HepG2 (cell line): ENCODE data around the gene MYOF. TPM values are rescaled to one million over a fixed set of nuclear protein-coding genes. Genes with fewer than 3 reads are reported as not detected.

ENCODE experiments used
- ASH2L ChIP-seq: fragments of 300-600, 200-600 bp; sonication (generic); IDR thresholded peaks from 2 replicates; pipeline ENCODE4 v1.7.0; 2017; ENCODE audit warnings: low read depth, mild to moderate bottlenecking, moderate library complexity, mixed read lengths, low read length; ENCODE audit not compliant: insufficient read length
- GTF3A ChIP-seq: sonication (generic); formaldehyde crosslinking; conservative IDR thresholded peaks from 2 replicates; pipeline ENCODE4 v1.4.0; 2020; ENCODE audit warnings: mild to moderate bottlenecking, missing genetic modification reagents
- HOXA5 ChIP-seq: sonication (generic); formaldehyde crosslinking; IDR thresholded peaks from 2 replicates; pipeline ENCODE4 v1.4.0; 2020; ENCODE audit warnings: missing genetic modification reagents
- POLR2AphosphoS2 ChIP-seq: IDR thresholded peaks from 2 replicates; pipeline ENCODE4 v1.6.1; 2011; ENCODE audit warnings: low read depth, low read length, improper control_type of control experiment
- SALL1 ChIP-seq: sonication (generic); formaldehyde crosslinking; IDR thresholded peaks from 2 replicates; pipeline ENCODE4 v1.8.0; 2022; ENCODE audit warnings: mild to moderate bottlenecking, missing genetic modification reagents
- SKI ChIP-seq: fragments of 450-650 bp; IDR thresholded peaks from one replicate; pipeline ENCODE4 v1.6.1; 2018; ENCODE audit warnings: mild to moderate bottlenecking; ENCODE audit not compliant: partially characterized antibody
- SYNCRIP ChIP-seq: fragments of 200-400 bp; formaldehyde crosslinking; IDR thresholded peaks from 2 replicates; pipeline ENCODE4 v1.6.1; 2018; ENCODE audit warnings: mild to moderate bottlenecking, low read depth, low read length; ENCODE audit not compliant: insufficient read depth
- ZNF33B ChIP-seq: sonication (generic); formaldehyde crosslinking; IDR thresholded peaks from 2 replicates; pipeline ENCODE4 v1.5.1; 2020; ENCODE audit warnings: mild to moderate bottlenecking, missing genetic modification reagents
- ZNF713 ChIP-seq: sonication (generic); formaldehyde crosslinking; IDR thresholded peaks from 2 replicates; pipeline ENCODE4 v1.4.0; 2020; ENCODE audit warnings: mild to moderate bottlenecking, missing genetic modification reagents
- ZSCAN31 ChIP-seq: sonication (generic); formaldehyde crosslinking; IDR thresholded peaks from 2 replicates; pipeline ENCODE4 v1.5.0; 2020; ENCODE audit warnings: low read depth, mild to moderate bottlenecking, missing genetic modification reagents
- polyA plus RNA-seq, 8 experiments: library from polyadenylated mRNA; depleted of rRNA in 3 of 8; stranded (reverse) in 7 of 8; unstranded in 1 of 8; fragments of >200 nt; fragmentation: Illumina TruSeq in 4 of 8; extraction: Trizol in 4 of 8; gene quantifications; 2 replicates each; pipeline versions ENCODE4 v1.2.1 to v1.2.3, GENCODE V29; 2011 to 2016; ENCODE audit warnings: low read depth in 4 of 8, missing spikeins in 1 of 8, mixed read lengths in 1 of 8; ENCODE audit not compliant: insufficient read depth in 1 of 8
- total RNA-seq, 5 experiments: library from RNA; depleted of rRNA; stranded (reverse); fragments of >200 nt; fragmentation: Illumina TruSeq; extraction: Trizol; gene quantifications; 2 replicates each; pipeline ENCODE4 v1.2.3, GENCODE V29; 2016; ENCODE audit warnings: low read depth in 1 of 5
- TF ChIP-seq, protein P1 (sequence below): fragments of 450-650 bp; IDR thresholded peaks from 2 replicates; pipeline ENCODE4 v1.6.1; 2016
- TF ChIP-seq, protein P2 (sequence below): IDR thresholded peaks from 2 replicates; pipeline ENCODE4 v1.6.1; 2016
- TF ChIP-seq, protein P3 (sequence below): sonication (generic); formaldehyde crosslinking; IDR thresholded peaks from 2 replicates; pipeline ENCODE4 v1.5.0; 2020; ENCODE audit warnings: missing genetic modification reagents, mild to moderate bottlenecking, borderline replicate concordance

The MYOF gene
- total and polyA plus RNA-seq, 2 of the 13 experiments (the other 11 are each of a cell fraction or from before 2014, with no cell fraction given): 0.18 to 0.42 TPM

DNA sequence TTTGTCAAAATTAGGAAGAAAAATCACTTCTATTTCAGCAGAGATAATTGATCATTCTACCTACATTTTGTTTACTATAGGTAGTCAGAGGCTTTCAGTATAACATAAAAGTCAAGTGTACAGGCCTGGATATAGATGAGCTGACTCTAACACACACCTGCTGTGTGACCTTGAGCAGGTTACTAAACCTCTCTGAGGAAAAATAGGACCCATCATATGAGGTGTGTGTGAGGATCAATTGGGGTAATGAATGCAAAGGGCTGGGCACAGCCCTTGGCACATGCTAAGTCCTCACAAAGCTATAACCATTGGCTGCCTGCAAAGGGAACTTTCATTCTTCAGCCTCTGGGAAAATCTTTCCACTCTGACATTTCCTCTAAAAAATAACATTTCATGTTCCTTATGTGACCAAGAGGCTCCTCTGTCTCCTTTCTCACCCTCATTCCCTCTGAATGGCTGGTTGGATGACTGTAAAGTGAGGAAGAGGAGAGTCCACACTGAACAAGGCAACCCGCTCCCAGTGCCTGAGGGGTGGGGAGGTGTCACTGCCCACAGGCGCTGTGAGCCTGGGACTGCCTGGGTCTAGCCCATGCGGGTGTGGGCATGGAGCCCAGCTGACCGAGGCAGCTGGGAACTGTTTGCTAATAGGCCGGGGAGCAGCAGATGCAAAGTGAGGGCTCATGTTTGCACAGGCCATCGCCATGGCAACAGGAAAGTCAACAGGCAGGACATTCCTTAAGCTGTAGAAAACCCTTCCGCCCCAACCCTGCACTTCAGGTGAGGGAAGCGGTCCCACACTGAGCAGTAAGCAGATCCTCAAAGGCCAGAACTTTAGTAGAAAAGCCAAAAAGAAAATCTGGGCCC lies 36.8 kb downstream of the MYOF start (continued):
- peak; percentile 34 for TF ChIP-seq SKI
- peak; percentile 26 for TF ChIP-seq ASH2L
- peak; percentile 86 for TF ChIP-seq SALL1 (CRISPR knock-in tag)
- no peak for TF ChIP-seq POLR2AphosphoS2
- TF ChIP-seq SYNCRIP: no peak
- TF ChIP-seq, protein P1, sequence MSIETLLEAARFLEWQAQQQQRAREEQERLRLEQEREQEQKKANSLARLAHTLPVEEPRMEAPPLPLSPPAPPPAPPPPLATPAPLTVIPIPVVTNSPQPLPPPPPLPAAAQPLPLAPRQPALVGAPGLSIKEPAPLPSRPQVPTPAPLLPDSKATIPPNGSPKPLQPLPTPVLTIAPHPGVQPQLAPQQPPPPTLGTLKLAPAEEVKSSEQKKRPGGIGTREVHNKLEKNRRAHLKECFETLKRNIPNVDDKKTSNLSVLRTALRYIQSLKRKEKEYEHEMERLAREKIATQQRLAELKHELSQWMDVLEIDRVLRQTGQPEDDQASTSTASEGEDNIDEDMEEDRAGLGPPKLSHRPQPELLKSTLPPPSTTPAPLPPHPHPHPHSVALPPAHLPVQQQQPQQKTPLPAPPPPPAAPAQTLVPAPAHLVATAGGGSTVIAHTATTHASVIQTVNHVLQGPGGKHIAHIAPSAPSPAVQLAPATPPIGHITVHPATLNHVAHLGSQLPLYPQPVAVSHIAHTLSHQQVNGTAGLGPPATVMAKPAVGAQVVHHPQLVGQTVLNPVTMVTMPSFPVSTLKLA: no peak
- TF ChIP-seq ZNF33B: no peak
- TF ChIP-seq GTF3A (CRISPR knock-in tag): no peak
- TF ChIP-seq, protein P2, sequence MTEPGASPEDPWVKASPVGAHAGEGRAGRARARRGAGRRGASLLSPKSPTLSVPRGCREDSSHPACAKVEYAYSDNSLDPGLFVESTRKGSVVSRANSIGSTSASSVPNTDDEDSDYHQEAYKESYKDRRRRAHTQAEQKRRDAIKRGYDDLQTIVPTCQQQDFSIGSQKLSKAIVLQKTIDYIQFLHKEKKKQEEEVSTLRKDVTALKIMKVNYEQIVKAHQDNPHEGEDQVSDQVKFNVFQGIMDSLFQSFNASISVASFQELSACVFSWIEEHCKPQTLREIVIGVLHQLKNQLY: peak; percentile 53; the same call in 1 of the 2 replicates
- TF ChIP-seq HOXA5 (CRISPR knock-in tag): no peak
- TF ChIP-seq ZSCAN31 (CRISPR knock-in tag): 0 out of 2 replicates have a peak, but pooled peaks have one; percentile 75
- no peak for TF ChIP-seq ZNF713 (CRISPR knock-in tag)
- TF ChIP-seq, protein P3, sequence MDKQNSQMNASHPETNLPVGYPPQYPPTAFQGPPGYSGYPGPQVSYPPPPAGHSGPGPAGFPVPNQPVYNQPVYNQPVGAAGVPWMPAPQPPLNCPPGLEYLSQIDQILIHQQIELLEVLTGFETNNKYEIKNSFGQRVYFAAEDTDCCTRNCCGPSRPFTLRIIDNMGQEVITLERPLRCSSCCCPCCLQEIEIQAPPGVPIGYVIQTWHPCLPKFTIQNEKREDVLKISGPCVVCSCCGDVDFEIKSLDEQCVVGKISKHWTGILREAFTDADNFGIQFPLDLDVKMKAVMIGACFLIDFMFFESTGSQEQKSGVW: no peak
